CD4-positive, alpha-beta T cell (primary cell): ENCODE data around the gene EXD3. TPM values are rescaled to one million over a fixed set of nuclear protein-coding genes. Genes with fewer than 3 reads are reported as not detected.
A peak's percentile ranks its signal among the peaks of the same experiment; 100 is the strongest.
"Not testable (repeated sequence)": the region's sequence is repeated elsewhere in the genome, so short reads cannot be mapped to it uniquely, and the experiment has no call there.

ENCODE experiments used
- ATAC-seq: fragments of 200-7000 bp; cut with Tn5 transposase; one replicate; pipeline ENCODE4 v1.10.0; 2022; ENCODE audit warnings: mild to moderate bottlenecking; ENCODE audit not compliant: poor library complexity
- CTCF ChIA-PET: fragments of 350-600 bp; sonication (Branson Sonifier 250); formaldehyde crosslinking; loops from one replicate; lab custom pipeline; 2021; ENCODE audit warnings: antibody characterized with exemption, inconsistent platforms; lab: Charles Lee
- POLR2A ChIA-PET: fragments of 350-600 bp; sonication (Branson Sonifier 250); formaldehyde crosslinking; loops from one replicate; lab custom pipeline; 2021; ENCODE audit warnings: antibody characterized with exemption, inconsistent platforms; lab: Charles Lee
- DNase-seq, 14 experiments: peaks; one replicate each; pipeline ENCODE4 v3.0.0-alpha.2; 2013 to 2020; ENCODE audit warnings: mixed read lengths in 2 of 14
- H3K27ac ChIP-seq, 2 donors: one replicate each; pipeline versions ENCODE4 v1.5.1 to v1.7.0; 2013; ENCODE audit warnings: low read length in 2 of 2, low read depth in 1 of 2, mild to moderate bottlenecking in 1 of 2
- H3K27me3 ChIP-seq, 2 experiments: 1 replicate in 1 of 2; 2 replicates in 1 of 2; pipeline versions ENCODE4 v1.6.1 to v1.7.0; 2013; ENCODE audit warnings: low read length in 2 of 2, control low read depth in 1 of 2, mild to moderate bottlenecking in 1 of 2, moderate library complexity in 1 of 2; ENCODE audit not compliant: insufficient read depth in 2 of 2, control insufficient read depth in 1 of 2
- H3K36me3 ChIP-seq: one replicate; pipeline ENCODE4 v1.6.1; 2013; ENCODE audit warnings: low read length, control low read depth; ENCODE audit not compliant: insufficient read depth
- H3K4me1 ChIP-seq: one replicate; pipeline ENCODE4 v1.6.1; 2013; ENCODE audit warnings: low read length, control low read depth; ENCODE audit not compliant: insufficient read depth
- H3K4me3 ChIP-seq: one replicate; pipeline ENCODE4 v1.5.1; 2013; ENCODE audit warnings: mild to moderate bottlenecking, low read length, moderate library complexity
- H3K9me3 ChIP-seq, 2 experiments: 1 replicate in 1 of 2; 2 replicates in 1 of 2; pipeline versions ENCODE4 v1.6.1 to v1.7.0; 2013; ENCODE audit warnings: low read length in 2 of 2, mild to moderate bottlenecking in 2 of 2, control low read depth in 1 of 2, moderate library complexity in 1 of 2; ENCODE audit not compliant: control insufficient read depth in 1 of 2, insufficient read depth in 1 of 2
- H3K27ac Mint-ChIP-seq: one replicate; pipeline ENCODE4 v1.8.0; 2020; ENCODE audit warnings: mixed read lengths
- H3K27me3 Mint-ChIP-seq: one replicate; pipeline ENCODE4 v1.8.0; 2021; ENCODE audit warnings: mixed read lengths
- H3K36me3 Mint-ChIP-seq: one replicate; pipeline ENCODE4 v1.8.0; 2021; ENCODE audit warnings: low read depth, mixed read lengths
- H3K4me1 Mint-ChIP-seq: one replicate; pipeline ENCODE4 v1.8.0; 2021; ENCODE audit warnings: low read depth, mixed read lengths
- H3K4me3 Mint-ChIP-seq: one replicate; pipeline ENCODE4 v1.8.0; 2020; ENCODE audit warnings: mild to moderate bottlenecking, mixed read lengths
- H3K9me3 Mint-ChIP-seq: one replicate; pipeline ENCODE4 v1.8.0; 2020; ENCODE audit warnings: mixed read lengths
- CTCF ChIP-seq: fragments of 200-600 bp; IDR thresholded peaks from one replicate; pipeline ENCODE4 v1.8.0; 2022; ENCODE audit warnings: antibody characterized with exemption, mild to moderate bottlenecking
- intact Hi-C, 2 experiments: fragments of 100-400 bp; cut with DNase I in 1 of 2; cut with micrococcal nuclease in 1 of 2; formaldehyde crosslinking; loops; one replicate each; pipeline versions ENCODE4 v1.15.1 to v1.9.0; 2023 to 2025; cut with DNase I, micrococcal nuclease
- total RNA-seq, 174 experiments: library from RNA in 2 of 174; stranded (reverse) in 2 of 174; gene quantifications; one replicate each; pipeline ENCODE4 v1.2.3 and lab custom pipeline; 2021 to 2026

EXD3 gene
- total RNA-seq, 2 experiments from 2014 or later: 14.9 to 16.9 TPM

- ChIA-PET POLR2A (interaction anchor here (0.9 to 1.2 kb wide), 2 partner anchors 11 to 24 kb away, joined by 3 read pairs; partner anchors contain the start of gene EXD3), CTCF (interaction anchor here (0.6 kb wide), 1 partner anchor 10 kb away, joined by 3 read pairs; no protein-coding TSS in a partner anchor)
- DNase-seq (no peak), ATAC-seq (no peak)
- no peak for TF ChIP-seq CTCF
- no peak overlapping the region for H3K27ac Mint-ChIP-seq
- H3K36me3 Mint-ChIP-seq: no peaks in the 10 kb centered on the region
- peak overlapping the region; percentile 16 for H3K4me3 ChIP-seq
- peaks cover 30% of the 10 kb centered on the region for H3K4me1 ChIP-seq
- peaks cover 5% of the 10 kb centered on the region for H3K27me3 Mint-ChIP-seq
- intact Hi-C loops: no loop called here
- H3K4me3 Mint-ChIP-seq: no peak overlapping the region
- H3K9me3 Mint-ChIP-seq: no peaks in the 10 kb centered on the region
- H3K27ac ChIP-seq: no peak overlapping the region
- no peaks in the 10 kb centered on the region for H3K36me3 ChIP-seq
- H3K9me3 ChIP-seq: no peaks in the 10 kb centered on the region
- peaks cover 6% of the 10 kb centered on the region for H3K4me1 Mint-ChIP-seq
- peaks cover 0 to 8% of the 10 kb centered on the region in 2 experiments for H3K27me3 ChIP-seq
These were observed 11.7 kb downstream of the EXD3 start for GRCh38 chr9:137411260-137411644.

- DNase-seq: no peak
- POLR2A ChIA-PET: interaction anchor here (0.9 to 1.2 kb wide), 2 partner anchors 12 to 24 kb away, joined by 3 read pairs; partner anchors contain the start of gene EXD3
- Histone ChIP-seq H3K27ac (no peak overlapping the region), H3K9me3 (no peaks in the 10 kb centered on the region), H3K4me1 (peaks cover 30% of the 10 kb centered on the region), H3K36me3 (no peaks in the 10 kb centered on the region), H3K27me3 (peaks cover 0 to 10% of the 10 kb centered on the region in 2 experiments), H3K4me3 (no peak overlapping the region)
- no peak for TF ChIP-seq CTCF
- peaks cover 6% of the 10 kb centered on the region for H3K4me1 Mint-ChIP-seq
- intact Hi-C loops: no loop called here
- no peaks in the 10 kb centered on the region for H3K36me3 Mint-ChIP-seq
- no peaks in the 10 kb centered on the region for H3K9me3 Mint-ChIP-seq
- no peak overlapping the region for H3K4me3 Mint-ChIP-seq
- H3K27me3 Mint-ChIP-seq: peaks cover 5% of the 10 kb centered on the region
- no peak for ATAC-seq
- CTCF ChIA-PET: interaction anchor here (0.6 kb wide), 1 partner anchor 10 kb away, joined by 3 read pairs; no protein-coding TSS in a partner anchor
- H3K27ac Mint-ChIP-seq: no peak overlapping the region
These were observed 12.1 kb downstream of the EXD3 start for GRCh38 chr9:137410891-137411249.

- H3K27ac Mint-ChIP-seq, H3K4me3 ChIP-seq, intact Hi-C loops, H3K27me3 Mint-ChIP-seq, H3K9me3 Mint-ChIP-seq, H3K36me3 Mint-ChIP-seq, DNase-seq, CTCF ChIA-PET, H3K9me3 ChIP-seq, H3K27ac ChIP-seq, H3K36me3 ChIP-seq, H3K27me3 ChIP-seq, H3K4me1 Mint-ChIP-seq, H3K4me3 Mint-ChIP-seq, ATAC-seq: not testable (repeated sequence)
- POLR2A ChIA-PET: interaction anchor here (0.9 to 2.1 kb wide), 3 partner anchors 12 to 23 kb away, joined by 3 to 8 read pairs (median 3); partner anchors contain the start of genes EXD3 and NOXA1
- H3K4me1 ChIP-seq: peaks cover 30% of the 10 kb centered on the region
These were observed 12.6 kb downstream of the EXD3 start for GRCh38 chr9:137410236-137410890.
